Nasal cavity respiratory epithelium epithelial cell of viscerocranial mucosa (primary cell): ENCODE measurements around the gene KIR2DL4. TPM values are rescaled to one million over a fixed set of nuclear protein-coding genes. Genes with fewer than 3 reads are reported as not detected.

ENCODE experiments used
- total RNA-seq: library from RNA; depleted of rRNA; stranded (reverse); fragments of >200 nt; gene quantifications from 2 replicates; pipeline ENCODE4 v1.2.3, GENCODE V29; 2014

Gene KIR2DL4
- total RNA-seq = not detected in 2 replicates

DNA sequence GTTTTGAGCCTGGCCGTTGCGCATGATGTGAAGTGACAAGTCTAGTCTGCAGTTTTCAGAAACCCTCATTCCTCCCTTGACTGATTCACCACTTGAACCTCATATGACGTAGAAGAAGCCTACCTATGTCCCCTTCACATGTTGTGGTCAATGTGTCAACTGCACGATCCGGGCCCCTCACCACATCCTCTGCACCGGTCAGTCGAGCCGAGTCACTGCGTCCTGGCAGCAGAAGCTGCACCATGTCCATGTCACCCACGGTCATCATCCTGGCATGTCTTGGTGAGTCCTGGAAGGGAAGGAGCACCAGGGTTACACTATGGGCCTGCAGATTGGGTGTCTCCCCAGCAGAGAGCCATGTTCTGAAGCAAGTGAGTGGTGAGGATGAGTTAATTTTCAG lies at the start of gene KIR2DL4:
Gene KIR2DL4, plus strand, starts transcription at position 201 of the 400 bp plus-strand sequence. Its CDS starts 42 bp downstream, at position 243.

GRCh38 chr19:54769646-54770045 lies 33.8 kb upstream of the KIR2DL4 start, which contains the start of gene KIR2DL1:
KIR2DL1 (plus strand) TSS chr19:54769793; CDS start chr19:54769851, 58 bp downstream.

GRCh38 chr19:54816251-54816650 lies 12.8 kb downstream of the KIR2DL4 start, which contains the start of gene KIR3DL1:
KIR3DL1 (plus strand) TSS chr19:54816468.

DNA sequence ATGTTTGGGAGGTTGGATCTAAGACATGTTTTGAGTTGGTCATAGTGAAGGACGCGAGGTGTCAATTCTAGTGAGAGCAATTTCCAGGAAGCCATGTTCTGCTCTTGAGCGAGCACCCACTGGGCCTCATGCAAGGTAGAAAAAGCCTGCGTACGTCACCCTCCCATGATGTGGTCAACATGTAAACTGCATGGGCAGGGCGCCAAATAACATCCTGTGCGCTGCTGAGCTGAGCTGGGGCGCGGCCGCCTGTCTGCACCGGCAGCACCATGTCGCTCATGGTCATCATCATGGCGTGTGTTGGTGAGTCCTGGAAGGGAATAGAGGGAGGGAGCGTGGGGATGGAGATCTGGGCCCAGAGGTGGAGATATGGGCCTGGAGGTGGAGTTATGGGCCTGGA lies 29.1 kb downstream of the KIR2DL4 start, which contains the start of gene KIR2DS4:
Gene KIR2DS4, plus strand, starts transcription at position 181 of the 400 bp plus-strand sequence.

GRCh38 chr19:54850061-54850640 lies 46.7 kb downstream of the KIR2DL4 start, which contains the start of gene KIR3DL2:
KIR3DL2 (plus strand) TSS chr19:54850443; CDS start chr19:54850476, 33 bp downstream.

Other genes starting within 250 kb of the KIR2DL4 start
- not detected in 2 replicates for gene LILRA2, start 229.8 kb upstream of the KIR2DL4 start, total RNA-seq
- not detected in 2 replicates for gene LILRA1, start 210.0 kb upstream of the KIR2DL4 start, total RNA-seq
- gene LILRB1, start 173.1 kb upstream of the KIR2DL4 start, total RNA-seq = not detected in 2 replicates
- gene LILRB4, start 140.6 kb upstream of the KIR2DL4 start, total RNA-seq = not detected in 2 replicates
- gene KIR3DL3, start 79.2 kb upstream of the KIR2DL4 start, total RNA-seq = not detected in 2 replicates
- gene KIR2DL3, start 65.1 kb upstream of the KIR2DL4 start, total RNA-seq = not detected in 2 replicates
- not detected in 2 replicates for gene KIR2DL1, start 33.8 kb upstream of the KIR2DL4 start, total RNA-seq
- gene KIR3DL1, start 12.9 kb downstream of the KIR2DL4 start, total RNA-seq = not detected in 2 replicates
- not detected in 2 replicates for gene KIR2DS4, start 29.1 kb downstream of the KIR2DL4 start, total RNA-seq
- gene KIR3DL2, start 46.8 kb downstream of the KIR2DL4 start, total RNA-seq = not detected in 2 replicates
- not detected in 2 replicates for gene FCAR, start 70.6 kb downstream of the KIR2DL4 start, total RNA-seq
- gene NCR1, start 102.5 kb downstream of the KIR2DL4 start, total RNA-seq = not detected in 2 replicates
- gene NLRP7, start 143.9 kb downstream of the KIR2DL4 start, total RNA-seq = under 0.01 TPM in 1 of 2 replicates, not detected in the other
- gene NLRP2, start 162.8 kb downstream of the KIR2DL4 start, total RNA-seq = 10.3 and 16.2 TPM in 2 replicates
- gene GP6, start 234.7 kb downstream of the KIR2DL4 start, total RNA-seq = 0.07 TPM in 1 of 2 replicates, not detected in the other